K562 (cell line): Measurements from ENCODE around the gene HELZ. TPM values are rescaled to one million over a fixed set of nuclear protein-coding genes. Genes with fewer than 3 reads are reported as not detected.

Source experiments
- ATAC-seq: fragments of 200-7000 bp; cut with Tn5 transposase; 3 replicates; pipeline ENCODE4 v1.9.1; 2020; ENCODE audit warnings: moderate library complexity
- BruUV-seq: library from RNA; stranded (reverse); fragments of 400-500 nt; replicated peaks from 2 replicates; lab custom pipeline; 2021; lab: Mats Ljungman, UMichigan
- CTCF ChIA-PET: fragments of 300-600 bp; formaldehyde crosslinking; extraction: SDS; loops from one replicate; lab custom pipeline; 2021; ENCODE audit warnings: low intra/inter-chr PET ratio; lab: Yijun Ruan, JAX
- POLR2A ChIA-PET: fragments of 300-600, 350-650 bp; sonication (Branson Sonifier 250); formaldehyde crosslinking; extraction: SDS; loops from one replicate; lab custom pipeline; 2021; ENCODE audit warnings: antibody characterized with exemption, inconsistent platforms; lab: Yijun Ruan, JAX
- DNase-seq, 4 experiments: peaks; one replicate each; pipeline versions ENCODE4 v3.0.0 to v3.0.0-alpha.2; 2011 to 2018; ENCODE audit warnings: low spot score in 3 of 4, mixed read lengths in 3 of 4; ENCODE audit errors: extremely low read depth in 1 of 4
- FAIRE-seq: peaks from 2 replicates; lab custom pipeline; 2011; peaks lifted over from hg19 to GRCh38; lab: Jason Lieb, UNC
- H2AFZ ChIP-seq: 2 replicates; pipeline ENCODE4 v1.6.0; 2011; ENCODE audit warnings: low read depth, low read length, control low read depth, inconsistent platforms
- H3K27ac ChIP-seq: fragments of 200-600 bp; 3 replicates; pipeline ENCODE4 v1.8.0; 2011; ENCODE audit warnings: low read depth, mild to moderate bottlenecking, control low read depth, inconsistent platforms, low read length, moderate library complexity, mixed read lengths; ENCODE audit errors: extremely low read depth
- H3K27me3 ChIP-seq, 2 experiments: fragments of 300-600 bp in 1 of 2; 2 replicates in 1 of 2; 3 replicates in 1 of 2; pipeline versions ENCODE4 v1.6.0 to v1.8.0; 2011; ENCODE audit warnings: inconsistent platforms in 2 of 2, low read length in 2 of 2, mild to moderate bottlenecking in 1 of 2, mixed read lengths in 1 of 2, moderate library complexity in 1 of 2; ENCODE audit not compliant: control insufficient read depth in 2 of 2, insufficient read depth in 2 of 2
- H3K36me3 ChIP-seq: fragments of 300-600 bp; 3 replicates; pipeline ENCODE4 v1.8.0; 2011; ENCODE audit warnings: mild to moderate bottlenecking, low read length, inconsistent platforms; ENCODE audit not compliant: control insufficient read depth, insufficient read depth
- H3K4me1 ChIP-seq, 2 experiments: fragments of 200-600 bp in 1 of 2; replicated peaks in 1 of 2; 2 replicates in 1 of 2; 3 replicates in 1 of 2; pipeline versions ENCODE4 v1.5.1 to v1.8.0; 2011; ENCODE audit warnings: inconsistent platforms in 2 of 2, low read length in 2 of 2, mild to moderate bottlenecking in 1 of 2, mixed read lengths in 1 of 2, moderate library complexity in 1 of 2; ENCODE audit not compliant: control insufficient read depth in 2 of 2, insufficient read depth in 2 of 2
- H3K4me2 ChIP-seq: 2 replicates; pipeline ENCODE4 v1.6.1; 2011; ENCODE audit warnings: low read length, control low read depth, inconsistent platforms, mixed read lengths; ENCODE audit not compliant: insufficient read depth
- H3K4me3 ChIP-seq: fragments of 200-600 bp; sonication (generic), shearing (Covaris generic); 2 replicates; pipeline ENCODE4 v1.5.1; 2016; ENCODE audit warnings: control low read depth, inconsistent platforms
- H3K79me2 ChIP-seq: fragments of 200-600 bp; 3 replicates; pipeline ENCODE4 v1.8.0; 2011; ENCODE audit warnings: low read length, inconsistent platforms; ENCODE audit not compliant: control insufficient read depth, insufficient read depth
- H3K9ac ChIP-seq, 2 experiments: 2 replicates each; pipeline versions ENCODE4 v1.6.0 to v1.6.1; 2011; ENCODE audit warnings: low read depth in 2 of 2, low read length in 2 of 2, control low read depth in 1 of 2, inconsistent platforms in 1 of 2, mild to moderate bottlenecking in 1 of 2, mixed read lengths in 1 of 2; ENCODE audit not compliant: insufficient read depth in 1 of 2
- H3K9me1 ChIP-seq: one replicate; pipeline ENCODE4 v1.6.0; 2011; ENCODE audit warnings: inconsistent platforms, mild to moderate bottlenecking, low read length, moderate library complexity; ENCODE audit not compliant: control insufficient read depth, insufficient read depth
- H3K9me3 ChIP-seq: replicated peaks from 2 replicates; pipeline ENCODE4 v1.5.1; 2011; ENCODE audit warnings: low read depth, low read length, inconsistent platforms; ENCODE audit not compliant: control insufficient read depth, insufficient read depth
- H4K20me1 ChIP-seq: replicated peaks from 2 replicates; pipeline ENCODE4 v1.6.1; 2011; ENCODE audit warnings: low read length, inconsistent platforms, mixed read lengths; ENCODE audit not compliant: control insufficient read depth, insufficient read depth
- CBFA2T3 ChIP-seq: fragments of 450-650 bp; IDR thresholded peaks from 2 replicates; pipeline ENCODE4 v1.6.1; 2017
- ELK3 ChIP-seq: fragments of 450-650 bp; formaldehyde crosslinking; IDR thresholded peaks from 2 replicates; pipeline ENCODE4 v1.4.0; 2020; ENCODE audit warnings: mild to moderate bottlenecking
- GABPA ChIP-seq: fragments of 200-800 bp; sonication (Bioruptor generic); conservative IDR thresholded peaks from 2 replicates; pipeline ENCODE4 v1.6.1; 2016; ENCODE audit warnings: low read depth, missing genetic modification characterization, missing compliant biosample characterization
- HDAC1 ChIP-seq, 2 experiments: fragments of 450-650 bp; IDR thresholded peaks; 2 replicates each; pipeline ENCODE4 v1.6.1; 2016 to 2017; ENCODE audit warnings: inconsistent platforms in 1 of 2, mild to moderate bottlenecking in 1 of 2, moderate library complexity in 1 of 2
- HLTF ChIP-seq: fragments of 450-650 bp; IDR thresholded peaks from 2 replicates; pipeline ENCODE4 v1.6.1; 2016
- L3MBTL2 ChIP-seq: fragments of 450-650 bp; IDR thresholded peaks from 2 replicates; pipeline ENCODE4 v1.6.1; 2016; ENCODE audit warnings: mild to moderate bottlenecking, moderate library complexity
- MTF1 ChIP-seq: fragments of 250-450 bp; sonication (Bioruptor Pico); IDR thresholded peaks from 2 replicates; pipeline ENCODE4 v1.9.0; 2021; ENCODE audit warnings: moderate library complexity, mild to moderate bottlenecking, inconsistent platforms, borderline replicate concordance
- NFIC ChIP-seq: fragments of 450-650 bp; IDR thresholded peaks from 2 replicates; pipeline ENCODE4 v1.6.1; 2017; ENCODE audit warnings: mild to moderate bottlenecking, inconsistent platforms
- NR4A1 ChIP-seq, 2 experiments: fragments of 250-450 bp in 1 of 2; fragments of 450-650 bp in 1 of 2; sonication (Bioruptor Pico) in 1 of 2; IDR thresholded peaks; 2 replicates each; pipeline versions ENCODE4 v1.4.0 to v1.6.1; 2016 to 2020; ENCODE audit warnings: mild to moderate bottlenecking in 2 of 2, missing compliant biosample characterization in 1 of 2, missing genetic modification characterization in 1 of 2, moderate library complexity in 1 of 2
- PHF21A ChIP-seq: fragments of 450-650 bp; IDR thresholded peaks from 2 replicates; pipeline ENCODE4 v1.6.1; 2017; ENCODE audit warnings: low read depth, borderline replicate concordance
- POLR2AphosphoS2 ChIP-seq: IDR thresholded peaks from 2 replicates; pipeline ENCODE4 v1.6.1; 2012; ENCODE audit warnings: low read length, improper control_type of control experiment
- RFX1 ChIP-seq: fragments of 450-650 bp; IDR thresholded peaks from 2 replicates; pipeline ENCODE4 v1.6.1; 2016; ENCODE audit warnings: mild to moderate bottlenecking, moderate library complexity
- SMARCE1 ChIP-seq: fragments of 450-650 bp; IDR thresholded peaks from 2 replicates; pipeline ENCODE4 v1.7.1; 2016; ENCODE audit warnings: mild to moderate bottlenecking
- TBP ChIP-seq: optimal IDR thresholded peaks from 2 replicates; pipeline ENCODE3; 2011; ENCODE audit warnings: low read depth, low read length, improper control_type of control experiment
- ZNF124 ChIP-seq: sonication (generic); formaldehyde crosslinking; IDR thresholded peaks from 2 replicates; pipeline ENCODE4 v1.8.1; 2022; ENCODE audit warnings: missing genetic modification reagents
- ZNF253 ChIP-seq: fragments of 250-450 bp; sonication (Bioruptor Pico); conservative IDR thresholded peaks from 2 replicates; pipeline ENCODE4 v1.6.1; 2021; ENCODE audit warnings: mild to moderate bottlenecking
- ZNF778 ChIP-seq: fragments of 450-650 bp; formaldehyde crosslinking; IDR thresholded peaks from 2 replicates; pipeline ENCODE4 v1.4.0; 2020; ENCODE audit warnings: mild to moderate bottlenecking, moderate library complexity
- WGBS: fragments of 100-300 bp; shearing (Covaris generic); methylation state at CpG from one replicate; pipeline ENCODE4 v1.1.6; 2016; ENCODE audit warnings: low coverage, mixed read lengths; ENCODE audit not compliant: insufficient coverage; ENCODE audit errors: missing lambda C conversion rate; 5-methylcytosine and 5-hydroxymethylcytosine counted together
- in situ Hi-C: fragments of 300-500 bp; cut with MboI; formaldehyde crosslinking; loops from 4 replicates; pipeline ENCODE4 v1.15.0; 2018; ENCODE audit warnings: inconsistent platforms, mixed read lengths
- intact Hi-C: fragments of 100-400 bp; cut with micrococcal nuclease; formaldehyde crosslinking; loops from 2 replicates; pipeline ENCODE4 v1.14.2; 2022
- polyA plus RNA-seq, 8 experiments: library from polyadenylated mRNA; depleted of rRNA in 4 of 8; stranded (reverse) in 5 of 8; unstranded in 3 of 8; fragments of >200 nt; fragmentation: Nextera tagmentation in 2 of 8; fragmentation: Illumina TruSeq in 1 of 8; extraction: Ambion mirVana in 2 of 8; extraction: Trizol in 1 of 8; gene quantifications; 2 replicates each; pipeline versions ENCODE4 v1.2.1 to v1.2.3, GENCODE V29; 2011 to 2014; ENCODE audit warnings: inconsistent platforms in 1 of 8, missing spikeins in 1 of 8
- total RNA-seq, 7 experiments: library from RNA; depleted of rRNA in 6 of 7; stranded (reverse); fragments of >200 nt in 6 of 7; fragmentation: Illumina TruSeq in 2 of 7; extraction: Trizol in 2 of 7; gene quantifications; 2 replicates each; pipeline versions ENCODE4 v1.2.1 to v1.2.3, GENCODE V29; 2011 to 2021; ENCODE audit warnings: low replicate concordance in 1 of 7

HELZ gene
- total and polyA plus RNA-seq, 9 of the 15 experiments (the other 6 are each of a cell fraction or from before 2014, with no cell fraction given) = 5.2 to 39.8 (median 17.3) TPM

- Histone ChIP-seq H3K9ac (no peak overlapping the region), H3K36me3 (peaks cover 53% of the 10 kb centered on the region), H3K9me3 (no peaks in the 10 kb centered on the region), H2AFZ (no peak overlapping the region), H3K27ac (no peak overlapping the region), H3K4me2 (no peak overlapping the region), H3K9me1 (no peaks in the 10 kb centered on the region), H3K4me3 (no peak overlapping the region), H3K27me3 (no peaks in the 10 kb centered on the region), H3K4me1 (peaks cover 8 to 14% of the 10 kb centered on the region in 2 experiments; a peak in 4 of 5 replicates), H4K20me1 (peaks cover 30% of the 10 kb centered on the region), H3K79me2 (peaks cover 59% of the 10 kb centered on the region)
- ChIA-PET POLR2A (interaction anchor here (1.1 to 2.1 kb wide), 3 partner anchors 9 to 51 kb away, joined by 5 to 6 read pairs (median 5); no protein-coding TSS in a partner anchor), CTCF (no interaction called here)
- no peak for FAIRE-seq
- intact Hi-C loops = no loop called here
- in situ Hi-C loops = no loop called here
- BruUV-seq = no TSS peak
- DNase-seq = no peak
- TF ChIP-seq MTF1 (no peak), ZNF124 (CRISPR knock-in tag) (no peak), CBFA2T3 (no peak), RFX1 (no peak), ZNF778 (CRISPR knock-in tag) (no peak), HDAC1 (IDR thresholded peaks at IDR 0.05) (no peak), HLTF (no peak), L3MBTL2 (no peak), ZNF253 (no peak), SMARCE1 (no peak), NFIC (no peak), ELK3 (CRISPR knock-in tag) (no peak), POLR2AphosphoS2 (no peak), PHF21A (no peak), TBP (no peak), NR4A1 (CRISPR knock-in tag; IDR thresholded peaks at IDR 0.05) (no peak), NR4A1 (tag; IDR thresholded peaks at IDR 0.05) (no peak), GABPA (tag) (no peak)
- 81% methylated on average over 4 of the region's 4 CpGs for WGBS
- no peak for ATAC-seq
Observed at GRCh38 chr17:67218385-67218950, 26.5 kb downstream of the HELZ start.
